ENCODE data around the gene POLA1.

Gene POLA1

DNA sequence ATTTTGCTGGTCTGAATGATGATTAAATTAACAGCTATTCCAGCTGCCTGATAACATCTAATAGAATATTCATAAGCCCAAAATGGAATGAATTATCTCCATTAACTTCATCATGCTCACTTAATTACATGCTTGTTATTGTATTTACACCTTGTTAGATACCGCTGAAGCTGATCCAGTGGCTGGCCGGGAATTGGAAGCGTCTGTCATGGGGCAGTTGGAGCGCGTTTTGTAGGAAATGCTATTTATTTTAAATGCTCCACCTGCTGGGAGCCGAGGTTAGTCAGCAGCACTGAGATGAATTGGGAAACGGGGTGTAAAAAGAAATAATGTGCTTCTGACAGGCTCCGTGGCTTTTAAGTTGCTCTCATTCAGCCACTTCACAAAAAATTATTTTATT is 296.8 kb downstream of the POLA1 start:
- TF ChIP-seq ZNF184 (tag by site-specific recombination; IDR thresholded peaks at IDR 0.05) (no peak), SETDB1 (IDR thresholded peaks at IDR 0.05; ENCODE audit: insufficient read length, low read length) (no peak)
- no peak overlapping the region for H3K27ac ChIP-seq (ENCODE audit: extremely low read depth, low read depth, low read length)
- peaks cover 0 to 16% of the 10 kb centered on the region in 2 experiments; a peak in 1 of 3 replicates for H3K36me3 ChIP-seq (ENCODE audit: control insufficient read depth in 2 of 2, insufficient read depth in 1 of 2, low read length in 2 of 2)
- no peak overlapping the region for H3K4me3 ChIP-seq (ENCODE audit: low read depth, low read length)
- H3K9me3 ChIP-seq (ENCODE audit: control insufficient read depth, insufficient read depth, low read depth, low read length): no peaks in the 10 kb centered on the region
- H3K4me1 ChIP-seq (ENCODE audit: control insufficient read depth, insufficient read depth, low read length): no peaks in the 10 kb centered on the region
- ChIA-PET CTCF (no interaction called here), POLR2A (no interaction called here)

- no peak overlapping the region for H3K4me3 ChIP-seq (ENCODE audit: low read depth, low read length)
- no peaks in the 10 kb centered on the region for H3K4me1 ChIP-seq (ENCODE audit: control insufficient read depth, insufficient read depth, low read length)
- TF ChIP-seq KLF9 (tag by site-specific recombination; IDR thresholded peaks at IDR 0.05; ENCODE audit: low read depth) (no peak), ZNF169 (tag by site-specific recombination; IDR thresholded peaks at IDR 0.05) (no peak), TRIM28 (IDR thresholded peaks at IDR 0.05; ENCODE audit: borderline replicate concordance, low read length) (no peak), KLF1 (tag by site-specific recombination; IDR thresholded peaks at IDR 0.05) (no peak), ZNF223 (tag by site-specific recombination; IDR thresholded peaks at IDR 0.05) (no peak), ZNF747 (tag by site-specific recombination; IDR thresholded peaks at IDR 0.05) (no peak), ZNF513 (tag by site-specific recombination; IDR thresholded peaks at IDR 0.05) (no peak), ZNF157 (tag by site-specific recombination; IDR thresholded peaks at IDR 0.05) (no peak), ZNF776 (tag by site-specific recombination; IDR thresholded peaks at IDR 0.05; ENCODE audit: borderline replicate concordance) (no peak), ZNF16 (tag by site-specific recombination; IDR thresholded peaks at IDR 0.05; ENCODE audit: low read depth) (no peak), ZNF302 (tag by site-specific recombination; IDR thresholded peaks at IDR 0.05; ENCODE audit: low read depth) (no peak), ZNF837 (tag by site-specific recombination; IDR thresholded peaks at IDR 0.05) (no peak), ZNF10 (tag by site-specific recombination; IDR thresholded peaks at IDR 0.05) (no peak), ZFP41 (tag by site-specific recombination; IDR thresholded peaks at IDR 0.05; ENCODE audit: borderline replicate concordance) (no peak), OVOL3 (tag by site-specific recombination; IDR thresholded peaks at IDR 0.05) (no peak), ZNF394 (tag by site-specific recombination; IDR thresholded peaks at IDR 0.05; ENCODE audit: borderline replicate concordance) (no peak), ZNF274 (IDR thresholded peaks at IDR 0.05; ENCODE audit: low read length) (no peak), ZNF274 (tag by site-specific recombination; IDR thresholded peaks at IDR 0.05; ENCODE audit: borderline replicate concordance) (no peak), ZNF184 (tag by site-specific recombination; IDR thresholded peaks at IDR 0.05) (no peak)
- peaks cover 0 to 7% of the 10 kb centered on the region in 2 experiments; a peak in 1 of 3 replicates for H3K36me3 ChIP-seq (ENCODE audit: control insufficient read depth in 2 of 2, insufficient read depth in 1 of 2, low read length in 2 of 2)
- ChIA-PET POLR2A (no interaction called here), CTCF (interaction anchor here (1.4 kb wide), 1 partner anchor 241 kb away, joined by 4 read pairs; no protein-coding TSS in a partner anchor)
- H3K9me3 ChIP-seq (ENCODE audit: control insufficient read depth, insufficient read depth, low read depth, low read length): no peaks in the 10 kb centered on the region
- no peak overlapping the region for H3K27ac ChIP-seq (ENCODE audit: extremely low read depth, low read depth, low read length)
These were observed 300.2 kb downstream of the POLA1 start for GRCh38 chrX:24993879-24994278.

DNA sequence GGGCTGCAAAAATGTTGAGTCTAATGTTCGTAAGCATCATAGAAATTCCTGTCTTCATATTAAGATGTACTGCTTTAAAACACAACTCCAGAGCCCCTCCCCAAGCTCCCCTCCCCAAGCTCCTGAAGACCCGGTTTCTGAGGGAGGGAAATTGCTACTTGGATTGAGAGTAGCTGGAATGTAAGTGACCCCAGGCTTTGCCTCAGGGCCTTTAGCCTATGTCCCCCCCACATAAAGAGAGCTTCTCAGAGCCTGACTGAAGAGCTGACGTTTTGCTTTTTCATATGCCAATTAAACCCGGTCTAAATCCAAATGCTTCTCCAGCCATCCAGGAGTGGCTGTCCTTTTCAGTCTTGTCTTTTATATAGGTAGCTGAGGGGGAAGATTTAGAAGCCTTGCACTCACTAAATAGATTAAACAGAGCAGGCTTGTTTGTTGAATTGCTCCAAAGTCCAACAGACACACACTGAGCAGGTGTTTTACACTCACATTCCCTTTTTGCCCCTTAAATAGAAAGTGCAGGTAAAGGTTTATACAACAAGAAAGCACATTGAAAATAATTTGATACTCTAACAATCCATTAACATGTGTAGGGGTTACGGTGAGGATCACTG is 302.5 kb downstream of the POLA1 start:
- H3K9me3 ChIP-seq (ENCODE audit: control insufficient read depth, insufficient read depth, low read depth, low read length): no peaks in the 10 kb centered on the region
- ChIA-PET CTCF (no interaction called here), POLR2A (no interaction called here)
- no peak for TF ChIP-seq HOXA7 (CRISPR knock-in tag; IDR thresholded peaks at IDR 0.05; ENCODE audit: borderline replicate concordance)
- no peak overlapping the region for H3K4me3 ChIP-seq (ENCODE audit: low read depth, low read length)
- peaks cover 0 to 7% of the 10 kb centered on the region in 2 experiments; a peak in 1 of 3 replicates for H3K36me3 ChIP-seq (ENCODE audit: control insufficient read depth in 2 of 2, insufficient read depth in 1 of 2, low read length in 2 of 2)
- no peaks in the 10 kb centered on the region for H3K4me1 ChIP-seq (ENCODE audit: control insufficient read depth, insufficient read depth, low read length)
- no peak overlapping the region for H3K27ac ChIP-seq (ENCODE audit: extremely low read depth, low read depth, low read length)
